Activated CD4-positive, alpha-beta T cell treated with anti-CD3 and anti-CD28 coated beads, Interleukin-2, amount 10 ng/mL, durations not matched to agents 7 days and 5 days (primary cell): ENCODE measurements around the gene ADGRB2. TPM values are rescaled to one million over a fixed set of nuclear protein-coding genes. Genes with fewer than 3 reads are reported as not detected.

ENCODE experiments used
- CTCF ChIA-PET: fragments of 350-600 bp; sonication (Branson Sonifier 250); formaldehyde crosslinking; loops from one replicate; lab custom pipeline; 2021; ENCODE audit warnings: antibody characterized with exemption; lab: Charles Lee
- POLR2A ChIA-PET: fragments of 350-600 bp; sonication (Branson Sonifier 250); formaldehyde crosslinking; loops from one replicate; lab custom pipeline; 2021; ENCODE audit warnings: antibody characterized with exemption; lab: Charles Lee
- DNase-seq: peaks from one replicate; pipeline ENCODE4 v3.0.0-alpha.2; 2020
- H3K27ac Mint-ChIP-seq: one replicate; pipeline ENCODE4 v1.8.0; 2021; ENCODE audit warnings: mild to moderate bottlenecking, moderate library complexity, mixed read lengths
- H3K27me3 Mint-ChIP-seq: one replicate; pipeline ENCODE4 v1.8.0; 2021; ENCODE audit warnings: mixed read lengths
- H3K36me3 Mint-ChIP-seq: one replicate; pipeline ENCODE4 v1.8.0; 2021; ENCODE audit warnings: low read depth, mixed read lengths
- H3K4me1 Mint-ChIP-seq: one replicate; pipeline ENCODE4 v1.8.0; 2021; ENCODE audit warnings: mixed read lengths
- H3K4me3 Mint-ChIP-seq: one replicate; pipeline ENCODE4 v1.8.0; 2021; ENCODE audit warnings: mild to moderate bottlenecking, moderate library complexity, mixed read lengths
- H3K9me3 Mint-ChIP-seq: one replicate; pipeline ENCODE4 v1.8.0; 2021; ENCODE audit warnings: mixed read lengths
- total RNA-seq, 2 experiments: library from RNA; stranded (reverse); gene quantifications; one replicate each; pipeline ENCODE4 v1.2.3, GENCODE V29; 2021

ADGRB2 gene
- total RNA-seq, 2 experiments from 2014 or later: 0.27 to 0.31 TPM

- H3K27ac Mint-ChIP-seq: no peak overlapping the region
- POLR2A ChIA-PET: no interaction called here
- no peaks in the 10 kb centered on the region for H3K9me3 Mint-ChIP-seq
- peaks cover 20% of the 10 kb centered on the region for H3K27me3 Mint-ChIP-seq
- CTCF ChIA-PET: no interaction called here
- no peak overlapping the region for H3K4me3 Mint-ChIP-seq
- no peaks in the 10 kb centered on the region for H3K36me3 Mint-ChIP-seq
- DNase-seq: no peak
- peaks cover 25% of the 10 kb centered on the region for H3K4me1 Mint-ChIP-seq
Observed at GRCh38 chr1:31755197-31755611, 8.9 kb downstream of the ADGRB2 start.

- no peak for DNase-seq
- Mint-ChIP-seq H3K27ac (no peak overlapping the region), H3K9me3 (no peaks in the 10 kb centered on the region), H3K4me1 (peaks cover 21% of the 10 kb centered on the region), H3K36me3 (no peaks in the 10 kb centered on the region), H3K27me3 (peaks cover 12% of the 10 kb centered on the region), H3K4me3 (no peak overlapping the region)
- POLR2A ChIA-PET: no interaction called here
- CTCF ChIA-PET: no interaction called here
Observed at GRCh38 chr1:31754397-31754796, 9.7 kb downstream of the ADGRB2 start.

GRCh38 chr1:31753707-31754349 lies 10.3 kb downstream of the ADGRB2 start:
- H3K4me3 Mint-ChIP-seq: no peak overlapping the region
- H3K4me1 Mint-ChIP-seq: peaks cover 21% of the 10 kb centered on the region
- DNase-seq: no peak
- H3K27ac Mint-ChIP-seq: no peak overlapping the region
- ChIA-PET POLR2A (no interaction called here), CTCF (no interaction called here)
- no peaks in the 10 kb centered on the region for H3K36me3 Mint-ChIP-seq
- peaks cover 7% of the 10 kb centered on the region for H3K27me3 Mint-ChIP-seq
- no peaks in the 10 kb centered on the region for H3K9me3 Mint-ChIP-seq

- ChIA-PET POLR2A (no interaction called here), CTCF (interaction anchor here (0.9 kb wide), 1 partner anchor 58 kb away, joined by 3 read pairs; no protein-coding TSS in a partner anchor)
- Mint-ChIP-seq H3K9me3 (no peaks in the 10 kb centered on the region), H3K27me3 (peaks cover 7% of the 10 kb centered on the region), H3K36me3 (no peaks in the 10 kb centered on the region), H3K4me3 (no peak overlapping the region), H3K27ac (no peak overlapping the region), H3K4me1 (peaks cover 21% of the 10 kb centered on the region)
- no peak for DNase-seq
Observed at GRCh38 chr1:31752952-31753475, 11.1 kb downstream of the ADGRB2 start.

GRCh38 chr1:31752258-31752657 lies 11.9 kb downstream of the ADGRB2 start:
- DNase-seq: no peak
- Mint-ChIP-seq H3K4me1 (peaks cover 21% of the 10 kb centered on the region), H3K27me3 (peaks cover 7% of the 10 kb centered on the region), H3K4me3 (no peak overlapping the region), H3K27ac (no peak overlapping the region), H3K36me3 (no peaks in the 10 kb centered on the region), H3K9me3 (no peaks in the 10 kb centered on the region)
- CTCF ChIA-PET: interaction anchor here (0.9 kb wide), 1 partner anchor 59 kb away, joined by 3 read pairs; no protein-coding TSS in a partner anchor
- POLR2A ChIA-PET: no interaction called here

GRCh38 chr1:31751822-31752241 lies 12.3 kb downstream of the ADGRB2 start:
- H3K9me3 Mint-ChIP-seq: no peaks in the 10 kb centered on the region
- POLR2A ChIA-PET: no interaction called here
- DNase-seq: no peak
- H3K36me3 Mint-ChIP-seq: no peaks in the 10 kb centered on the region
- H3K27me3 Mint-ChIP-seq: peaks cover 7% of the 10 kb centered on the region
- no peak overlapping the region for H3K27ac Mint-ChIP-seq
- peaks cover 21% of the 10 kb centered on the region for H3K4me1 Mint-ChIP-seq
- no peak overlapping the region for H3K4me3 Mint-ChIP-seq
- CTCF ChIA-PET: interaction anchor here (1.2 to 1.6 kb wide), 2 partner anchors 26 to 37 kb away, joined by 3 to 5 read pairs; no protein-coding TSS in a partner anchor

- no peak overlapping the region for H3K4me3 Mint-ChIP-seq
- no peak overlapping the region for H3K27ac Mint-ChIP-seq
- ChIA-PET POLR2A (no interaction called here), CTCF (interaction anchor here (1.2 to 4.4 kb wide), 3 partner anchors 11 to 38 kb away, joined by 3 to 19 read pairs (median 5); no protein-coding TSS in a partner anchor)
- no peaks in the 10 kb centered on the region for H3K9me3 Mint-ChIP-seq
- DNase-seq: peak; percentile 20
- H3K36me3 Mint-ChIP-seq: no peaks in the 10 kb centered on the region
- H3K4me1 Mint-ChIP-seq: peaks cover 21% of the 10 kb centered on the region
- peaks cover 7% of the 10 kb centered on the region for H3K27me3 Mint-ChIP-seq
Observed at GRCh38 chr1:31750858-31751510, 13.2 kb downstream of the ADGRB2 start.

GRCh38 chr1:31749785-31750735 lies 14.1 kb downstream of the ADGRB2 start:
- H3K4me3 Mint-ChIP-seq: no peak overlapping the region
- ChIA-PET CTCF (interaction anchor here (1.1 to 4.4 kb wide), 4 partner anchors 9 to 39 kb away, joined by 3 to 19 read pairs (median 5); no protein-coding TSS in a partner anchor), POLR2A (no interaction called here)
- H3K27ac Mint-ChIP-seq: no peak overlapping the region
- H3K4me1 Mint-ChIP-seq: peaks cover 21% of the 10 kb centered on the region
- no peaks in the 10 kb centered on the region for H3K9me3 Mint-ChIP-seq
- H3K27me3 Mint-ChIP-seq: peaks cover 7% of the 10 kb centered on the region
- no peak for DNase-seq
- no peaks in the 10 kb centered on the region for H3K36me3 Mint-ChIP-seq

- peaks cover 21% of the 10 kb centered on the region for H3K4me1 Mint-ChIP-seq
- POLR2A ChIA-PET: no interaction called here
- no peak overlapping the region for H3K27ac Mint-ChIP-seq
- peaks cover 7% of the 10 kb centered on the region for H3K27me3 Mint-ChIP-seq
- CTCF ChIA-PET: interaction anchor here (1.1 to 4.4 kb wide), 3 partner anchors 10 to 41 kb away, joined by 3 to 19 read pairs (median 3); no protein-coding TSS in a partner anchor
- H3K4me3 Mint-ChIP-seq: no peak overlapping the region
- no peaks in the 10 kb centered on the region for H3K9me3 Mint-ChIP-seq
- H3K36me3 Mint-ChIP-seq: no peaks in the 10 kb centered on the region
- no peak for DNase-seq
Observed at GRCh38 chr1:31748365-31748764, 15.8 kb downstream of the ADGRB2 start.

- peaks cover 18% of the 10 kb centered on the region for H3K4me1 Mint-ChIP-seq
- H3K4me3 Mint-ChIP-seq: no peak overlapping the region
- peaks cover 7% of the 10 kb centered on the region for H3K27me3 Mint-ChIP-seq
- H3K27ac Mint-ChIP-seq: no peak overlapping the region
- no peak for DNase-seq
- POLR2A ChIA-PET: no interaction called here
- no peaks in the 10 kb centered on the region for H3K9me3 Mint-ChIP-seq
- CTCF ChIA-PET: interaction anchor here (1.1 to 4.4 kb wide), 2 partner anchors 14 to 42 kb away, joined by 3 to 19 read pairs; no protein-coding TSS in a partner anchor
- H3K36me3 Mint-ChIP-seq: no peaks in the 10 kb centered on the region
Observed at GRCh38 chr1:31747304-31747703, 16.8 kb downstream of the ADGRB2 start.

GRCh38 chr1:31746687-31747086 lies 17.5 kb downstream of the ADGRB2 start:
- Mint-ChIP-seq H3K27me3 (peaks cover 7% of the 10 kb centered on the region), H3K4me3 (no peak overlapping the region), H3K4me1 (peaks cover 12% of the 10 kb centered on the region), H3K36me3 (no peaks in the 10 kb centered on the region), H3K27ac (no peak overlapping the region), H3K9me3 (no peaks in the 10 kb centered on the region)
- CTCF ChIA-PET: no interaction called here
- POLR2A ChIA-PET: no interaction called here
- DNase-seq: no peak
